ENCODE measurements around the gene COQ8B. TPM values are rescaled to one million over a fixed set of nuclear protein-coding genes. Genes with fewer than 3 reads are reported as not detected.

COQ8B gene
- total and polyA plus RNA-seq, 4 donors, result 34.7 to 78.8 (median 52.3) TPM

DNA sequence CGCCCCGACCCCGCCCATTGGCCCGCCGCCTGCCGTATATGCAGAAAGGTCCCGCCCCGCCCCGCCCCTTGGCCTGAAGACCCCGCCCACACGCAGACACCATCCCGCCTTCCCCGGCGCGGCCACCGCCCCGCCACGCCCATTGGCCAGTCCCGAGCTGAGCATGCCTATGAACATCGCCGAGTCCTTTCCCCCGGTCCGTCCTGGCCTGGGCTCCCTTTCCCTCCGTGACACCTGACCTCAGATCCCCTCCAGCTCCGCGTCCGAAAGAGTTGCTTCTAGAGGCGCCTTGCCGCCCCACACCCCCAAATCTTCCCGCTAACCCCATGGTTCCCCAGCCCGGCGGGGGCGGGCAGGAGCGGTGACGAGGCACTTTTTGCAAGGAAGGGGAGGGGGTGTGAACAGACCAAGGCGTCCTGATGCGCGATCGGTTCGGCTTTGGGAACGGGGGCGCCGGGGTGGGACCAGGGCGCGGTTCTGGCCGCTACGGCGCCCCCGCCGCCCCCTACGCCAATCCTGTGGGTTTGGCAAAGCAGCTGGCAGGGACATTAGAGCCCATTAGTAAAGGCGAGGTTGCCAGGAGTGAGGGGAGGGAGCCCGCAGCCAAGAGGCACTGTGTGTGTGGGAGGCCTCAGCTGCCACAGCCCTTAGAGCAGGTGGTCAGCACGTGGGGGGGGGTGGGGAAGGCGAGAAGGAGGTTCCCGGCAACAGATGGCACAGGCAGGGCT is 25.8 kb downstream of the COQ8B start:
- peak overlapping the region; percentile 24 for H3K4me3 ChIP-seq
- H3K27me3 ChIP-seq (ENCODE audit: control insufficient read depth in 3 of 3, insufficient read depth in 3 of 3, low read length in 2 of 3), result no peaks in the 10 kb centered on the region
- H3K9me3 ChIP-seq (ENCODE audit: control insufficient read depth in 4 of 4, insufficient read depth in 3 of 4, low read length in 3 of 4), result no peaks in the 10 kb centered on the region
- peaks cover 0 to 36% (median 14%) of the 10 kb centered on the region in 5 donors for H3K4me1 ChIP-seq (ENCODE audit: control insufficient read depth in 5 of 5, insufficient read depth in 5 of 5, low read length in 5 of 5)
- peaks cover 3 to 27% (median 9%) of the 10 kb centered on the region in 4 donors for H3K36me3 ChIP-seq (ENCODE audit: control insufficient read depth in 4 of 4, insufficient read depth in 4 of 4, low read length in 4 of 4)
- H3K27ac ChIP-seq (ENCODE audit: low read depth in 1 of 2, low read length in 1 of 2), result peak overlapping the region; percentile 65 to 82
- WGBS, 2 donors, result 2 to 3% methylated on average over 51 to 56 of the region's 56 CpGs
- TF ChIP-seq, protein P1, sequence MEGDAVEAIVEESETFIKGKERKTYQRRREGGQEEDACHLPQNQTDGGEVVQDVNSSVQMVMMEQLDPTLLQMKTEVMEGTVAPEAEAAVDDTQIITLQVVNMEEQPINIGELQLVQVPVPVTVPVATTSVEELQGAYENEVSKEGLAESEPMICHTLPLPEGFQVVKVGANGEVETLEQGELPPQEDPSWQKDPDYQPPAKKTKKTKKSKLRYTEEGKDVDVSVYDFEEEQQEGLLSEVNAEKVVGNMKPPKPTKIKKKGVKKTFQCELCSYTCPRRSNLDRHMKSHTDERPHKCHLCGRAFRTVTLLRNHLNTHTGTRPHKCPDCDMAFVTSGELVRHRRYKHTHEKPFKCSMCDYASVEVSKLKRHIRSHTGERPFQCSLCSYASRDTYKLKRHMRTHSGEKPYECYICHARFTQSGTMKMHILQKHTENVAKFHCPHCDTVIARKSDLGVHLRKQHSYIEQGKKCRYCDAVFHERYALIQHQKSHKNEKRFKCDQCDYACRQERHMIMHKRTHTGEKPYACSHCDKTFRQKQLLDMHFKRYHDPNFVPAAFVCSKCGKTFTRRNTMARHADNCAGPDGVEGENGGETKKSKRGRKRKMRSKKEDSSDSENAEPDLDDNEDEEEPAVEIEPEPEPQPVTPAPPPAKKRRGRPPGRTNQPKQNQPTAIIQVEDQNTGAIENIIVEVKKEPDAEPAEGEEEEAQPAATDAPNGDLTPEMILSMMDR (IDR thresholded peaks at IDR 0.05; ENCODE audit: control extremely low read depth, extremely low read depth), result no peak
- ATAC-seq (ENCODE audit: insufficient read depth, low FRiP score) (peak; percentile 83), DNase-seq (peak; percentile 93 to 95 (median 95))
- H3K9ac ChIP-seq (ENCODE audit: insufficient read depth in 1 of 2, low read length in 2 of 2), result no peak overlapping the region

DNA sequence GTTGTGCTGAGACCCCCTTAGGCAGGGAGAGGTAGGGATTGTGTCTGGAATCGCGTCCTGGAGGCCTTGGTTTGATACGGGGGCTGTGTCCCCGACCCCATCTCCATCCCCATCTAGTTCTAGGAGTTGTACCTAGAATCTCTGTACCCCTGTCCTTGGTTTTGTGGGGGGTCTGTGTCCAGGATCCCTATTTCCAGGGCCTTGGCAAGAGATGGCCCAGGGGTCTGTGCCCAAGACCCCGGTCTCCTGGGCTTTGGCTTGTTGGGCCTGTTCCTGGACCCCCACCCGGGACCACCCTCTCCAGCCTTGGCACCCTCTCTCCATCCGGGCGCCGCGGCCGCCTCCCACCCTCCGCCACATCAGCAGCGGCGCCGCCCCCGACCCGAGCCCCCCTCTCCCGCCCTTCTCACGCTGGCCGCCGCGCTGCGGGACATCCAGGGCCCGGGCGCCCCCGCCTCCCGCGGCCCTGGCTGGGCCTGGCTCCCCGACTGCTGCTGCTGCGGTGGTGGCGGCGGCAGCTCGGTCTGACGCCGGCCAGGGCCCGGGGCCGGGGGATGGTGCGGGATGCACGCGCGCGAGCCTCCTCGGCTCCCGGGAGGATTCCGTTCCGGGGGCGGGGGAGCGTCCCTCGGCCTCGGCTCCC is 26.5 kb downstream of the COQ8B start, which contains the start of gene NUMBL:
Gene NUMBL (minus strand): TSS at position 602 of the 643 bp plus-strand sequence. CDS start 168 bp downstream, at position 434.
- peak in 1 of 3 donors; percentile 8 for DNase-seq
- Histone ChIP-seq H3K36me3 (ENCODE audit: control insufficient read depth in 4 of 4, insufficient read depth in 4 of 4, low read length in 4 of 4) (peaks cover 0 to 30% (median 13%) of the 10 kb centered on the region in 4 donors), H3K4me3 (peak within 1 kb of the TSS; percentile 34), H3K27me3 (ENCODE audit: control insufficient read depth in 3 of 3, insufficient read depth in 3 of 3, low read length in 2 of 3) (no peaks in the 10 kb centered on the region), H3K9me3 (ENCODE audit: control insufficient read depth in 4 of 4, insufficient read depth in 3 of 4, low read length in 3 of 4) (no peaks in the 10 kb centered on the region), H3K9ac (ENCODE audit: insufficient read depth in 1 of 2, low read length in 2 of 2) (peak within 1 kb of the TSS in 1 of 2 donors; percentile 86), H3K4me1 (ENCODE audit: control insufficient read depth in 5 of 5, insufficient read depth in 5 of 5, low read length in 5 of 5) (peaks cover 0 to 36% (median 14%) of the 10 kb centered on the region in 5 donors), H3K27ac (ENCODE audit: low read depth in 1 of 2, low read length in 1 of 2) (peak within 1 kb of the TSS; percentile 70 to 82)
- ATAC-seq (ENCODE audit: insufficient read depth, low FRiP score), result peak; percentile 20
- TF ChIP-seq, protein P1 (IDR thresholded peaks at IDR 0.05; ENCODE audit: control extremely low read depth, extremely low read depth), result no peak
- WGBS, 2 donors, result 3 to 7% methylated on average over 27 to 50 of the region's 50 CpGs

DNA sequence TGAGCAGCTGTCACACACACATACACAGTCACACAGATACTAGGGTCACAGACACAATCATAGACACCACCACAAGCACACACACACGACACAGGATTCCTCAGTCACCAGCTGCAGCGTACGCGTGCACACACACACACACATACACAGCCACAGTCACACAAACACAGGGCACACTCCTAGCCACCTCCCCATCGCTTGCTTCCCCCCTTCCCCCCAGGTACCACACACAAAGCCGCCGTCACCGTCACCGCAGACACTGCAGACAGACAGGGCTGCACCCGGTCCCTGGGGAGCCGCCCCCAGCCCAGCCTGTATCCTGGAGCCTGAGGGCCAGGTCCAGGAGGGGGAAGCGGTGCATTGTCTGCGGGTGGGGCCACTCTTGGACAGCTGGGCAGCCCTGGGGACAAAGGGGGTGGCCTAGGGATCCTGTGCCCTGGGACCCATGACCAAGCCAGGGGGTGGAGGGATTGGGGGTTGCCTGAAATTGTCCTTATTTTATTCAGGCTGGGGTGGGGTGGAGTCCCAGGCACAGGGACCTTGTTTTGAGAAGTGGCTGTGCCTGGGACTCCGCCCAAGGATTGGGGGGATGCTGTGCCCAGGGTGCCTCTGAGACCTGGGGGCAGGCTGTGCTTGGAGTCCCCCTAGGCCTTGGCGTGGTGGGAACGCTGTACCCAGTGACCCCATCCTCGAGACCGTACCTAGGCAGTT is 27.2 kb downstream of the COQ8B start:
- Histone ChIP-seq H3K4me1 (ENCODE audit: control insufficient read depth in 5 of 5, insufficient read depth in 5 of 5, low read length in 5 of 5) (peaks cover 0 to 36% (median 14%) of the 10 kb centered on the region in 5 donors), H3K27me3 (ENCODE audit: control insufficient read depth in 3 of 3, insufficient read depth in 3 of 3, low read length in 2 of 3) (no peaks in the 10 kb centered on the region), H3K36me3 (ENCODE audit: control insufficient read depth in 4 of 4, insufficient read depth in 4 of 4, low read length in 4 of 4) (peaks cover 0 to 33% (median 15%) of the 10 kb centered on the region in 4 donors), H3K27ac (ENCODE audit: low read depth in 1 of 2, low read length in 1 of 2) (peak overlapping the region; percentile 70), H3K9me3 (ENCODE audit: control insufficient read depth in 4 of 4, insufficient read depth in 3 of 4, low read length in 3 of 4) (no peaks in the 10 kb centered on the region), H3K9ac (ENCODE audit: insufficient read depth in 1 of 2, low read length in 2 of 2) (peak overlapping the region in 1 of 2 donors; percentile 86), H3K4me3 (peak overlapping the region; percentile 34)
- ATAC-seq (ENCODE audit: insufficient read depth, low FRiP score), result no peak
- WGBS, 2 donors, result 63 to 75% methylated on average over 18 of the region's 18 CpGs
- TF ChIP-seq, protein P1 (IDR thresholded peaks at IDR 0.05; ENCODE audit: control extremely low read depth, extremely low read depth), result no peak
- peak in 2 of 3 donors; percentile 12 to 40 for DNase-seq
